Ramos (cell line): ENCODE measurements around the gene LRRC49.

Source experiments
- in situ Hi-C: fragments of 300-500 bp; cut with MboI; formaldehyde crosslinking; loops from one replicate; pipeline ENCODE4 v1.14.3; 2022; ENCODE audit warnings: low sequenced_read_pairs; ENCODE audit not compliant: unreplicated experiment

The LRRC49 gene

DNA sequence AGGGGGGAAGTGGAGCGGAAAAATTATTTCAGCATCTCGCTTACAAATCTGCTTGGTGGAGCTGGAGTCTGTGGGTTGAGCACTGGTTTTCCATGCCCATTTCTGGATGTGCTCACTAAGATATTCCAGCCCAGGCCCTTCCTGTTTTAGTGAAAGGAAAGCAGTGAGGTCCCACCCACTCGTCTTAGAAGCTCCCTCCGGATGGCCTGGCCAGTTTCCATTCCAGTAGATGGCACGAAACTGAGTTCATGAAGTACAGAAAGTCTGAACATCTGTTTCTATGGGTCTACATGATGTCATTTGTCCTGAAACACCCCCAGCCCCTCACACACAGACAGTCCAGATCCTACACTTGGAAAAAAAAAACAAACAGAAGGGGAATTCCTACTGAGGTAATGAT, 190.7 kb downstream of the LRRC49 start:
- in situ Hi-C loops, result no loop called here

DNA sequence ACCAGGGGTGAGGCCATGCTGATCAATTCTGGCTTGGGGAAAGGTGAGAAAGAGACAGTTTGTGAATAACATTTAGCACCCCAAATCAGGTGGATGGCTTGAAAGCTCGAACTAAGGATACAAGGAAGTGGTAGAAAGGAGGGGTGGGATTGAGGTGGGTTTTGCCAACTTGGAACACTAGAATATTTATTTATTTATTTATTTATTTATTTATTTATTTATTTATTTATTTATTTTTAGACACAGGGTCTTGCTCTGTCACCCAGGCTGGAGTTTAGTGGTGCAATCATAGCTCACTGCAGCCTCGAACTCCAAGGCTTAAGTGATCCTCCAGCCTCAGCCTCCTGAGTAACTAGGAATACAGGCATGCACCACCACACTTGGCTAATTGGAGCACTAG, 191.6 kb downstream of the LRRC49 start:
- in situ Hi-C loops, result no loop called here

GRCh38 chr15:71085809-71086208, 193.2 kb downstream of the LRRC49 start:
- in situ Hi-C loops, result no loop called here

DNA sequence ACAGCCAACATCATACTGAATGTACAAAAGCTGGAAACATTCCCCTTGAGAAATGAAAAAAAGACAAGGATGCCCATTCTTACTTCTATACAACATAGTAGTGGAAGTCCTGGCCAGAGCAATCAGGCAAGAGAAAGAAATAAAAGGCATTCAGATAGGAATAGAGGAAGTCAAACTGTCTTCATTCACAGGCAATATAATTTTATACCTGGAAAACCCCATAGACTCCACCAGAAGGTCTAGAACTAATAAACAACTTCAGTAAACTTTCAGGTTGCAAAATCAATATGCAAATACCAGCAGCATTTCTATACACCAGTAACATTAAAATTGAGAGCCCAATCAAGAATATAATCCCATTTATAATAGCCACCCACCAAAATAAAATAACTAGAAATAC, 195.5 kb downstream of the LRRC49 start:
- in situ Hi-C loops, result no loop called here

- in situ Hi-C loops, result no loop called here
These were observed 196.1 kb downstream of the LRRC49 start for GRCh38 chr15:71088683-71089082.

- in situ Hi-C loops, result no loop called here
These were observed 197.2 kb downstream of the LRRC49 start for GRCh38 chr15:71089801-71090200.

- in situ Hi-C loops, result no loop called here
These were observed 199.0 kb downstream of the LRRC49 start for GRCh38 chr15:71091601-71092000.

- in situ Hi-C loops, result no loop called here
These were observed 199.5 kb downstream of the LRRC49 start for GRCh38 chr15:71092056-71092600.

- in situ Hi-C loops, result no loop called here
These were observed 200.7 kb downstream of the LRRC49 start for GRCh38 chr15:71093054-71094024.

DNA sequence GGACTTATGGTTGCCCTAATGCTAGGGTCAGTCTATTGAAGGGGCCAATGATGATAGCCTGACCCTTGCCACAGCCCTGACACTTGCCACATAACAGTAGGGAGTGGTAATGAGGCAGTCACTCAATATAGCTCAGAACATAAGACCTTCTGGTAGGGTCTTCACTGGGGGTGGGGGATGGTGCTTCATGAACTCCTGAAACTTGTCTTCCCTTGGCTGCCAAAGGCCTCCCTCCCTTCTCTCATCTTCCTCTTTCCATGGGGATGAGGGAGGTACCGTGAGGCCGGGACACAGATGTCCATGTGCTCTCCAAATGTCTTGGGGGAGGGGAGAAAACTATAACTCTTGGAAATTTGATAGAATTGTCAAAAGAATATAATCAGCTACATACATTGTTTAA, 201.5 kb downstream of the LRRC49 start:
- in situ Hi-C loops, result no loop called here

GRCh38 chr15:71096676-71097075, 204.1 kb downstream of the LRRC49 start:
- in situ Hi-C loops, result no loop called here

GRCh38 chr15:71097890-71098289, 205.3 kb downstream of the LRRC49 start:
- in situ Hi-C loops, result no loop called here

DNA sequence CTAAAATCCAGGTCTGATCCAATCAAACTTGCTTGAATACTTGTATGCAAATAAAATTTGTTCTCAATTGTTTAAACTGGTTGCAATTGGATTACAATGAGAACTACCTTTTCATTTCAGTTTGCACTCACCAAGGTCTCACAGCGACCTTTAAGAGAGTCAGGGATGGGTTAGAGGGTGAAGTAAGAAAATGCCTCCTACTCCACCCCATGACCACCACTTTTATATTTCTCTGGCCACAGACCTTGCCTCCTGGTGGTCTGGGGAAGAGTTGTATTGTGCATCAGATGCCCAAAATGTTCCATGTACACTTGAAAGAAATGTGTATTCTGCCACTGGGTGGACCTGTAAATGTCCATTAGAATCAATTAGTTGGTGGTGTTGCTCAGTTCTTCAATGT, 206.3 kb downstream of the LRRC49 start:
- in situ Hi-C loops, result no loop called here
